Measurements from ENCODE around the gene TTBK2.

DNA sequence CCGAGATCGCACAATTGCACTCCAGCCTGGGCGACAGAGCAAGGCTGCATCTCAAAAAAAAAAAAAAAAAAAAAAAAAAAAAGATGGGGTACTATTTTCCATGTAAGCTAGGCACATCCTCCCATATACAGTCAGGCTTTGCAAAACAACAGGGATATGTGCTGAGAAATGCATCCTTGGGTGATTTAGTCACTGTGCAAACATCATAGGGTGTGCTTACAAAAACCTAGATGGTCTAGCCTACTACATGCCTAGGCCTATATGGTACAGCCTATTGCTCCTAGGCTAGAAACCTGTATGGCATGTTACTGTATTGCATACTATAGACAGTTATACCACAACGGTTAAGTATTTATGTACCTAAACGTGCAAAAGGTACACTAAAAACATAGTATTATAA lies 75.0 kb downstream of the TTBK2 start:
- TF ChIP-seq, protein P1, sequence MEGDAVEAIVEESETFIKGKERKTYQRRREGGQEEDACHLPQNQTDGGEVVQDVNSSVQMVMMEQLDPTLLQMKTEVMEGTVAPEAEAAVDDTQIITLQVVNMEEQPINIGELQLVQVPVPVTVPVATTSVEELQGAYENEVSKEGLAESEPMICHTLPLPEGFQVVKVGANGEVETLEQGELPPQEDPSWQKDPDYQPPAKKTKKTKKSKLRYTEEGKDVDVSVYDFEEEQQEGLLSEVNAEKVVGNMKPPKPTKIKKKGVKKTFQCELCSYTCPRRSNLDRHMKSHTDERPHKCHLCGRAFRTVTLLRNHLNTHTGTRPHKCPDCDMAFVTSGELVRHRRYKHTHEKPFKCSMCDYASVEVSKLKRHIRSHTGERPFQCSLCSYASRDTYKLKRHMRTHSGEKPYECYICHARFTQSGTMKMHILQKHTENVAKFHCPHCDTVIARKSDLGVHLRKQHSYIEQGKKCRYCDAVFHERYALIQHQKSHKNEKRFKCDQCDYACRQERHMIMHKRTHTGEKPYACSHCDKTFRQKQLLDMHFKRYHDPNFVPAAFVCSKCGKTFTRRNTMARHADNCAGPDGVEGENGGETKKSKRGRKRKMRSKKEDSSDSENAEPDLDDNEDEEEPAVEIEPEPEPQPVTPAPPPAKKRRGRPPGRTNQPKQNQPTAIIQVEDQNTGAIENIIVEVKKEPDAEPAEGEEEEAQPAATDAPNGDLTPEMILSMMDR (IDR thresholded peaks at IDR 0.05; ENCODE audit: insufficient read depth, low read length) = no peak
- no peak for TF ChIP-seq POLR2AphosphoS5 (IDR thresholded peaks at IDR 0.05; ENCODE audit: low read depth)
- TF ChIP-seq, protein P2, sequence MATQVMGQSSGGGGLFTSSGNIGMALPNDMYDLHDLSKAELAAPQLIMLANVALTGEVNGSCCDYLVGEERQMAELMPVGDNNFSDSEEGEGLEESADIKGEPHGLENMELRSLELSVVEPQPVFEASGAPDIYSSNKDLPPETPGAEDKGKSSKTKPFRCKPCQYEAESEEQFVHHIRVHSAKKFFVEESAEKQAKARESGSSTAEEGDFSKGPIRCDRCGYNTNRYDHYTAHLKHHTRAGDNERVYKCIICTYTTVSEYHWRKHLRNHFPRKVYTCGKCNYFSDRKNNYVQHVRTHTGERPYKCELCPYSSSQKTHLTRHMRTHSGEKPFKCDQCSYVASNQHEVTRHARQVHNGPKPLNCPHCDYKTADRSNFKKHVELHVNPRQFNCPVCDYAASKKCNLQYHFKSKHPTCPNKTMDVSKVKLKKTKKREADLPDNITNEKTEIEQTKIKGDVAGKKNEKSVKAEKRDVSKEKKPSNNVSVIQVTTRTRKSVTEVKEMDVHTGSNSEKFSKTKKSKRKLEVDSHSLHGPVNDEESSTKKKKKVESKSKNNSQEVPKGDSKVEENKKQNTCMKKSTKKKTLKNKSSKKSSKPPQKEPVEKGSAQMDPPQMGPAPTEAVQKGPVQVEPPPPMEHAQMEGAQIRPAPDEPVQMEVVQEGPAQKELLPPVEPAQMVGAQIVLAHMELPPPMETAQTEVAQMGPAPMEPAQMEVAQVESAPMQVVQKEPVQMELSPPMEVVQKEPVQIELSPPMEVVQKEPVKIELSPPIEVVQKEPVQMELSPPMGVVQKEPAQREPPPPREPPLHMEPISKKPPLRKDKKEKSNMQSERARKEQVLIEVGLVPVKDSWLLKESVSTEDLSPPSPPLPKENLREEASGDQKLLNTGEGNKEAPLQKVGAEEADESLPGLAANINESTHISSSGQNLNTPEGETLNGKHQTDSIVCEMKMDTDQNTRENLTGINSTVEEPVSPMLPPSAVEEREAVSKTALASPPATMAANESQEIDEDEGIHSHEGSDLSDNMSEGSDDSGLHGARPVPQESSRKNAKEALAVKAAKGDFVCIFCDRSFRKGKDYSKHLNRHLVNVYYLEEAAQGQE (IDR thresholded peaks at IDR 0.05; ENCODE audit: insufficient replicate concordance, low read depth) = no peak
- TF ChIP-seq GABPA (IDR thresholded peaks at IDR 0.05; ENCODE audit: low read depth) = no peak
- TF ChIP-seq SPI1 (IDR thresholded peaks at IDR 0.05; ENCODE audit: borderline replicate concordance, low read depth) = no peak
